K562 (cell line): ENCODE measurements around the gene CXCL16. TPM values are rescaled to one million over a fixed set of nuclear protein-coding genes. Genes with fewer than 3 reads are reported as not detected.

ENCODE experiments used
- ATAC-seq: fragments of 200-7000 bp; cut with Tn5 transposase; 3 replicates; pipeline ENCODE4 v1.9.1; 2020; ENCODE audit warnings: moderate library complexity
- BruUV-seq: library from RNA; stranded (reverse); fragments of 400-500 nt; replicated peaks from 2 replicates; lab custom pipeline; 2021; lab: Mats Ljungman, UMichigan
- CTCF ChIA-PET: fragments of 300-600 bp; formaldehyde crosslinking; extraction: SDS; loops from one replicate; lab custom pipeline; 2021; ENCODE audit warnings: low intra/inter-chr PET ratio; lab: Yijun Ruan, JAX
- POLR2A ChIA-PET: fragments of 300-600, 350-650 bp; sonication (Branson Sonifier 250); formaldehyde crosslinking; extraction: SDS; loops from one replicate; lab custom pipeline; 2021; ENCODE audit warnings: antibody characterized with exemption, inconsistent platforms; lab: Yijun Ruan, JAX
- DNase-seq, 4 experiments: peaks; one replicate each; pipeline versions ENCODE4 v3.0.0 to v3.0.0-alpha.2; 2011 to 2018; ENCODE audit warnings: low spot score in 3 of 4, mixed read lengths in 3 of 4; ENCODE audit errors: extremely low read depth in 1 of 4
- FAIRE-seq: peaks from 2 replicates; lab custom pipeline; 2011; peaks lifted over from hg19 to GRCh38; lab: Jason Lieb, UNC
- H2AFZ ChIP-seq: 2 replicates; pipeline ENCODE4 v1.6.0; 2011; ENCODE audit warnings: low read depth, low read length, control low read depth, inconsistent platforms
- H3K27ac ChIP-seq: fragments of 200-600 bp; 3 replicates; pipeline ENCODE4 v1.8.0; 2011; ENCODE audit warnings: low read depth, mild to moderate bottlenecking, control low read depth, inconsistent platforms, low read length, moderate library complexity, mixed read lengths; ENCODE audit errors: extremely low read depth
- H3K27me3 ChIP-seq, 2 experiments: fragments of 300-600 bp in 1 of 2; 2 replicates in 1 of 2; 3 replicates in 1 of 2; pipeline versions ENCODE4 v1.6.0 to v1.8.0; 2011; ENCODE audit warnings: inconsistent platforms in 2 of 2, low read length in 2 of 2, mild to moderate bottlenecking in 1 of 2, mixed read lengths in 1 of 2, moderate library complexity in 1 of 2; ENCODE audit not compliant: control insufficient read depth in 2 of 2, insufficient read depth in 2 of 2
- H3K36me3 ChIP-seq: fragments of 300-600 bp; 3 replicates; pipeline ENCODE4 v1.8.0; 2011; ENCODE audit warnings: mild to moderate bottlenecking, low read length, inconsistent platforms; ENCODE audit not compliant: control insufficient read depth, insufficient read depth
- H3K4me1 ChIP-seq, 2 experiments: fragments of 200-600 bp in 1 of 2; replicated peaks in 1 of 2; 2 replicates in 1 of 2; 3 replicates in 1 of 2; pipeline versions ENCODE4 v1.5.1 to v1.8.0; 2011; ENCODE audit warnings: inconsistent platforms in 2 of 2, low read length in 2 of 2, mild to moderate bottlenecking in 1 of 2, mixed read lengths in 1 of 2, moderate library complexity in 1 of 2; ENCODE audit not compliant: control insufficient read depth in 2 of 2, insufficient read depth in 2 of 2
- H3K4me2 ChIP-seq: 2 replicates; pipeline ENCODE4 v1.6.1; 2011; ENCODE audit warnings: low read length, control low read depth, inconsistent platforms, mixed read lengths; ENCODE audit not compliant: insufficient read depth
- H3K4me3 ChIP-seq: fragments of 200-600 bp; sonication (generic), shearing (Covaris generic); 2 replicates; pipeline ENCODE4 v1.5.1; 2016; ENCODE audit warnings: control low read depth, inconsistent platforms
- H3K79me2 ChIP-seq: fragments of 200-600 bp; 3 replicates; pipeline ENCODE4 v1.8.0; 2011; ENCODE audit warnings: low read length, inconsistent platforms; ENCODE audit not compliant: control insufficient read depth, insufficient read depth
- H3K9ac ChIP-seq, 2 experiments: 2 replicates each; pipeline versions ENCODE4 v1.6.0 to v1.6.1; 2011; ENCODE audit warnings: low read depth in 2 of 2, low read length in 2 of 2, control low read depth in 1 of 2, inconsistent platforms in 1 of 2, mild to moderate bottlenecking in 1 of 2, mixed read lengths in 1 of 2; ENCODE audit not compliant: insufficient read depth in 1 of 2
- H3K9me1 ChIP-seq: one replicate; pipeline ENCODE4 v1.6.0; 2011; ENCODE audit warnings: inconsistent platforms, mild to moderate bottlenecking, low read length, moderate library complexity; ENCODE audit not compliant: control insufficient read depth, insufficient read depth
- H3K9me3 ChIP-seq: replicated peaks from 2 replicates; pipeline ENCODE4 v1.5.1; 2011; ENCODE audit warnings: low read depth, low read length, inconsistent platforms; ENCODE audit not compliant: control insufficient read depth, insufficient read depth
- H4K20me1 ChIP-seq: replicated peaks from 2 replicates; pipeline ENCODE4 v1.6.1; 2011; ENCODE audit warnings: low read length, inconsistent platforms, mixed read lengths; ENCODE audit not compliant: control insufficient read depth, insufficient read depth
- CBFA2T3 ChIP-seq: fragments of 450-650 bp; IDR thresholded peaks from 2 replicates; pipeline ENCODE4 v1.6.1; 2017
- CREM ChIP-seq: IDR thresholded peaks from 2 replicates; pipeline ENCODE4 v1.6.1; 2014; ENCODE audit warnings: antibody characterized with exemption, low read depth
- ELK1 ChIP-seq: sonication (generic); formaldehyde crosslinking; IDR thresholded peaks from 2 replicates; pipeline ENCODE4 v1.8.1; 2022; ENCODE audit warnings: missing genetic modification reagents
- HBP1 ChIP-seq: fragments of 450-650 bp; formaldehyde crosslinking; IDR thresholded peaks from 2 replicates; pipeline ENCODE4 v1.4.0; 2022; ENCODE audit warnings: missing genetic modification characterization
- HMGXB4 ChIP-seq: sonication (generic); formaldehyde crosslinking; IDR thresholded peaks from 2 replicates; pipeline ENCODE4 v1.8.1; 2023; ENCODE audit warnings: mild to moderate bottlenecking, missing genetic modification reagents
- HNRNPH1 ChIP-seq: fragments of 200-400 bp; formaldehyde crosslinking; optimal IDR thresholded peaks from 2 replicates; pipeline ENCODE3; 2017; ENCODE audit warnings: low read depth, mild to moderate bottlenecking, low read length, moderate library complexity
- IFI16 ChIP-seq: fragments of 250-450 bp; sonication (Bioruptor Pico); IDR thresholded peaks from 2 replicates; pipeline ENCODE4 v2.1.2; 2022; ENCODE audit warnings: mild to moderate bottlenecking, inconsistent platforms
- JUNB ChIP-seq: fragments of 450-650 bp; formaldehyde crosslinking; conservative IDR thresholded peaks from 2 replicates; pipeline ENCODE4 v1.4.0; 2020; ENCODE audit warnings: mild to moderate bottlenecking
- KDM2B ChIP-seq: fragments of 250-450 bp; sonication (Bioruptor Pico); IDR thresholded peaks from 2 replicates; pipeline ENCODE4 v1.8.0; 2021; ENCODE audit warnings: mild to moderate bottlenecking, moderate library complexity
- MEIS2 ChIP-seq: fragments of 450-650 bp; IDR thresholded peaks from 2 replicates; pipeline ENCODE4 v1.6.1; 2014; ENCODE audit warnings: mild to moderate bottlenecking; ENCODE audit not compliant: partially characterized antibody
- NUFIP1 ChIP-seq: fragments of 450-650 bp; IDR thresholded peaks from 2 replicates; pipeline ENCODE4 v1.6.1; 2018; ENCODE audit not compliant: partially characterized antibody
- PHF21A ChIP-seq: fragments of 450-650 bp; IDR thresholded peaks from 2 replicates; pipeline ENCODE4 v1.6.1; 2017; ENCODE audit warnings: low read depth, borderline replicate concordance
- SFPQ ChIP-seq: fragments of 200-400 bp; formaldehyde crosslinking; IDR thresholded peaks from 2 replicates; pipeline ENCODE4 v1.6.1; 2017; ENCODE audit warnings: mild to moderate bottlenecking, low read depth, low read length, moderate library complexity
- TARDBP ChIP-seq: fragments of 450-650 bp; IDR thresholded peaks from 2 replicates; pipeline ENCODE4 v1.6.1; 2016
- THRA ChIP-seq: fragments of 450-650 bp; IDR thresholded peaks from 2 replicates; pipeline ENCODE4 v1.6.1; 2017; ENCODE audit warnings: mild to moderate bottlenecking, moderate library complexity
- TRIM28 ChIP-seq: fragments of 450-650 bp; IDR thresholded peaks from 2 replicates; pipeline ENCODE4 v1.6.1; 2017
- ZNF134 ChIP-seq: fragments of 250-450 bp; sonication (Bioruptor Pico); conservative IDR thresholded peaks from 2 replicates; pipeline ENCODE4 v1.4.0; 2020
- WGBS: fragments of 100-300 bp; shearing (Covaris generic); methylation state at CpG from one replicate; pipeline ENCODE4 v1.1.6; 2016; ENCODE audit warnings: low coverage, mixed read lengths; ENCODE audit not compliant: insufficient coverage; ENCODE audit errors: missing lambda C conversion rate; 5-methylcytosine and 5-hydroxymethylcytosine counted together
- in situ Hi-C: fragments of 300-500 bp; cut with MboI; formaldehyde crosslinking; loops from 4 replicates; pipeline ENCODE4 v1.15.0; 2018; ENCODE audit warnings: inconsistent platforms, mixed read lengths
- intact Hi-C: fragments of 100-400 bp; cut with micrococcal nuclease; formaldehyde crosslinking; loops from 2 replicates; pipeline ENCODE4 v1.14.2; 2022
- polyA plus RNA-seq, 8 experiments: library from polyadenylated mRNA; depleted of rRNA in 4 of 8; stranded (reverse) in 5 of 8; unstranded in 3 of 8; fragments of >200 nt; fragmentation: Nextera tagmentation in 2 of 8; fragmentation: Illumina TruSeq in 1 of 8; extraction: Ambion mirVana in 2 of 8; extraction: Trizol in 1 of 8; gene quantifications; 2 replicates each; pipeline versions ENCODE4 v1.2.1 to v1.2.3, GENCODE V29; 2011 to 2014; ENCODE audit warnings: inconsistent platforms in 1 of 8, missing spikeins in 1 of 8
- total RNA-seq, 7 experiments: library from RNA; depleted of rRNA in 6 of 7; stranded (reverse); fragments of >200 nt in 6 of 7; fragmentation: Illumina TruSeq in 2 of 7; extraction: Trizol in 2 of 7; gene quantifications; 2 replicates each; pipeline versions ENCODE4 v1.2.1 to v1.2.3, GENCODE V29; 2011 to 2021; ENCODE audit warnings: low replicate concordance in 1 of 7

Gene CXCL16
- total and polyA plus RNA-seq, 9 of the 15 experiments (the other 6 are each of a cell fraction or from before 2014, with no cell fraction given), result 0.05 to 0.68 (median 0.22) TPM; not detected in 2

GRCh38 chr17:4759776-4760236, 20.1 kb upstream of the CXCL16 start:
- no peaks in the 10 kb centered on the region for H3K9me1 ChIP-seq
- no peaks in the 10 kb centered on the region for H3K9me3 ChIP-seq
- 2% methylated on average over 10 of the region's 10 CpGs for WGBS
- no peak for FAIRE-seq
- H3K4me1 ChIP-seq, result no peaks in the 10 kb centered on the region; a peak in 2 of 5 replicates
- peaks cover 8 to 21% of the 10 kb centered on the region in 2 experiments; a peak in 4 of 5 replicates for H3K27me3 ChIP-seq
- H3K4me2 ChIP-seq, result no peak overlapping the region
- H3K27ac ChIP-seq, result no peak overlapping the region
- H4K20me1 ChIP-seq, result no peaks in the 10 kb centered on the region
- no peak overlapping the region for H2AFZ ChIP-seq
- H3K36me3 ChIP-seq, result no peaks in the 10 kb centered on the region
- no peak overlapping the region for H3K4me3 ChIP-seq
- ChIA-PET CTCF (no interaction called here), POLR2A (no interaction called here)
- no peak overlapping the region for H3K9ac ChIP-seq
- ATAC-seq, result no peak; the same call in 2 of the 3 replicates
- peak in 1 of 4 experiments; percentile 24 for DNase-seq
- H3K79me2 ChIP-seq, result no peaks in the 10 kb centered on the region
- in situ Hi-C loops (no loop called here), intact Hi-C loops (no loop called here)
- no TSS peak for BruUV-seq
- no peak for TF ChIP-seq HNRNPH1
- TF ChIP-seq NUFIP1, result no peak
- no peak for TF ChIP-seq TRIM28
- TF ChIP-seq ZNF134 (CRISPR knock-in tag), result no peak
- TF ChIP-seq MEIS2, result peak; percentile 35
- peak; percentile 72 for TF ChIP-seq CREM
- TF ChIP-seq TARDBP, result no peak
- TF ChIP-seq HBP1 (CRISPR knock-in tag), result no peak
- no peak for TF ChIP-seq ELK1 (CRISPR knock-in tag)
- TF ChIP-seq CBFA2T3, result peak; percentile 64
- no peak for TF ChIP-seq JUNB (CRISPR knock-in tag)
- no peak for TF ChIP-seq THRA
- TF ChIP-seq KDM2B (CRISPR knock-in tag), result no peak
- no peak for TF ChIP-seq SFPQ
- TF ChIP-seq PHF21A, result no peak
- no peak for TF ChIP-seq HMGXB4 (CRISPR knock-in tag)
- no peak for TF ChIP-seq IFI16
